ACC112 (cell line): Measurements from ENCODE around the gene ENAH.
"Not testable (repeated sequence)": the region's sequence is repeated elsewhere in the genome, so short reads cannot be mapped to it uniquely, and the experiment has no call there.

Experiments
- H2AFZ ChIP-seq: fragments of 200-600 bp; sonication (generic); one replicate; pipeline ENCODE4 v1.6.0; 2017; ENCODE audit warnings: antibody characterized with exemption, low read length; ENCODE audit not compliant: unreplicated experiment
- H3K27ac ChIP-seq: fragments of 200-600 bp; sonication (generic); 2 replicates; pipeline ENCODE4 v1.5.1; 2014; ENCODE audit warnings: low read depth, mild to moderate bottlenecking, antibody characterized with exemption, low read length, moderate library complexity
- H3K27me3 ChIP-seq: fragments of 200-600 bp; sonication (generic); 2 replicates; pipeline ENCODE4 v1.6.1; 2014; ENCODE audit warnings: mild to moderate bottlenecking, antibody characterized with exemption, low read length, moderate library complexity, mixed read lengths; ENCODE audit not compliant: insufficient read depth
- H3K36me3 ChIP-seq: fragments of 200-600 bp; sonication (generic); 2 replicates; pipeline ENCODE4 v1.6.1; 2016; ENCODE audit warnings: mild to moderate bottlenecking, antibody characterized with exemption, low read length, moderate library complexity, mixed read lengths; ENCODE audit not compliant: insufficient read depth
- H3K4me1 ChIP-seq: fragments of 200-600 bp; sonication (generic); one replicate; pipeline ENCODE4 v1.6.1; 2016; ENCODE audit warnings: low read length, mixed read lengths; ENCODE audit not compliant: insufficient read depth, unreplicated experiment, control insufficient read depth
- H3K4me3 ChIP-seq: fragments of 200-600 bp; sonication (generic); 2 replicates; pipeline ENCODE4 v1.5.1; 2014; ENCODE audit warnings: mild to moderate bottlenecking, low read depth, low read length
- H3K79me2 ChIP-seq: fragments of 200-600 bp; sonication (generic); one replicate; pipeline ENCODE4 v1.6.0; 2016; ENCODE audit warnings: low read length; ENCODE audit not compliant: control insufficient read depth, unreplicated experiment, insufficient read depth

Gene ENAH

GRCh38 chr1:225652729-225653462 lies at the start of gene ENAH:
TSS of gene ENAH (minus strand) at chr1:225653123. CDS start at chr1:225652690, 433 bp downstream.
- Histone ChIP-seq H3K79me2 (peaks cover 52% of the 10 kb centered on the region), H3K27ac (peak within 1 kb of the TSS; percentile 88), H3K4me1 (peaks cover 45% of the 10 kb centered on the region), H3K36me3 (no peaks in the 10 kb centered on the region), H3K27me3 (no peaks in the 10 kb centered on the region), H2AFZ (peak within 1 kb of the TSS; percentile 44), H3K4me3 (peak within 1 kb of the TSS; percentile 98)

GRCh38 chr1:225700889-225701465 lies 48.1 kb upstream of the ENAH start:
- peak overlapping the region; percentile 46 for H3K4me3 ChIP-seq
- H3K36me3 ChIP-seq = no peaks in the 10 kb centered on the region
- peak overlapping the region; percentile 98 for H3K27ac ChIP-seq
- no peaks in the 10 kb centered on the region for H3K79me2 ChIP-seq
- peak overlapping the region; percentile 88 for H2AFZ ChIP-seq
- peaks cover 31% of the 10 kb centered on the region for H3K4me1 ChIP-seq
- H3K27me3 ChIP-seq = no peaks in the 10 kb centered on the region

- Histone ChIP-seq H3K4me3 (peak overlapping the region; percentile 48), H3K27ac (peak overlapping the region; percentile 98), H3K4me1 (peaks cover 38% of the 10 kb centered on the region), H3K36me3 (no peaks in the 10 kb centered on the region), H2AFZ (peak overlapping the region; percentile 88), H3K27me3 (no peaks in the 10 kb centered on the region), H3K79me2 (no peaks in the 10 kb centered on the region)
These were observed 47.4 kb upstream of the ENAH start for GRCh38 chr1:225700164-225700821.

GRCh38 chr1:225699336-225699735 lies 46.4 kb upstream of the ENAH start:
- Histone ChIP-seq H2AFZ (peak overlapping the region; percentile 47), H3K79me2 (no peaks in the 10 kb centered on the region), H3K4me3 (peak overlapping the region; percentile 48; the same call in 1 of the 2 replicates), H3K27ac (peak overlapping the region; percentile 98), H3K36me3 (no peaks in the 10 kb centered on the region), H3K27me3 (no peaks in the 10 kb centered on the region), H3K4me1 (peaks cover 46% of the 10 kb centered on the region)

- H3K27me3 ChIP-seq, H3K4me3 ChIP-seq, H3K36me3 ChIP-seq, H3K27ac ChIP-seq, H3K79me2 ChIP-seq, H2AFZ ChIP-seq: not testable (repeated sequence)
- H3K4me1 ChIP-seq = peaks cover 57% of the 10 kb centered on the region
These were observed 45.3 kb upstream of the ENAH start for GRCh38 chr1:225698194-225698593.

- Histone ChIP-seq H3K27me3 (no peaks in the 10 kb centered on the region), H3K36me3 (no peaks in the 10 kb centered on the region), H3K79me2 (no peaks in the 10 kb centered on the region), H3K27ac (no peak overlapping the region), H3K4me3 (no peak overlapping the region), H2AFZ (no peak overlapping the region), H3K4me1 (peaks cover 59% of the 10 kb centered on the region)
These were observed 44.5 kb upstream of the ENAH start for GRCh38 chr1:225697428-225697827.

GRCh38 chr1:225695578-225696337 lies 42.8 kb upstream of the ENAH start:
- no peaks in the 10 kb centered on the region for H3K36me3 ChIP-seq
- peaks cover 49% of the 10 kb centered on the region for H3K4me1 ChIP-seq
- H3K27me3 ChIP-seq = no peaks in the 10 kb centered on the region
- no peaks in the 10 kb centered on the region for H3K79me2 ChIP-seq
- peak overlapping the region; percentile 52 for H3K27ac ChIP-seq
- H3K4me3 ChIP-seq = no peak overlapping the region
- H2AFZ ChIP-seq = peak overlapping the region; percentile 27

GRCh38 chr1:225694151-225694603 lies 41.3 kb upstream of the ENAH start:
- no peaks in the 10 kb centered on the region for H3K36me3 ChIP-seq
- peak overlapping the region; percentile 43 for H3K27ac ChIP-seq
- no peak overlapping the region for H2AFZ ChIP-seq
- no peak overlapping the region for H3K4me3 ChIP-seq
- H3K27me3 ChIP-seq = no peaks in the 10 kb centered on the region
- peaks cover 42% of the 10 kb centered on the region for H3K4me1 ChIP-seq
- no peaks in the 10 kb centered on the region for H3K79me2 ChIP-seq

GRCh38 chr1:225693697-225694096 lies 40.8 kb upstream of the ENAH start:
- not testable (repeated sequence) for H2AFZ ChIP-seq

GRCh38 chr1:225693085-225693696 lies 40.3 kb upstream of the ENAH start:
- Histone ChIP-seq H3K4me3 (no peak overlapping the region), H3K79me2 (no peaks in the 10 kb centered on the region), H3K27me3 (no peaks in the 10 kb centered on the region), H3K36me3 (no peaks in the 10 kb centered on the region), H3K4me1 (peaks cover 36% of the 10 kb centered on the region), H2AFZ (no peak overlapping the region), H3K27ac (no peak overlapping the region)

More at GRCh38 chr1:225693697-225694096, 40.8 kb upstream of the ENAH start:
- not testable (repeated sequence) for H3K36me3 ChIP-seq, H3K27ac ChIP-seq, H3K27me3 ChIP-seq, H3K79me2 ChIP-seq, H3K4me3 ChIP-seq
- H3K4me1 ChIP-seq = peaks cover 37% of the 10 kb centered on the region
